Stimulated activated CD8-positive, alpha-beta memory T cell treated with anti-CD3 and anti-CD28 coated beads, Interleukin-12 subunit alpha, Interleukin-12 subunit beta, amount 100 ng/mL, for 1 hour (primary cell): Measurements from ENCODE around the gene TRIP4.
"Not testable (repeated sequence)": the region's sequence is repeated elsewhere in the genome, so short reads cannot be mapped to it uniquely, and the experiment has no call there.

Source experiments
- DNase-seq: peaks from one replicate; pipeline ENCODE4 v3.0.0-alpha.2; 2020; ENCODE audit warnings: low read depth

Gene TRIP4

DNA sequence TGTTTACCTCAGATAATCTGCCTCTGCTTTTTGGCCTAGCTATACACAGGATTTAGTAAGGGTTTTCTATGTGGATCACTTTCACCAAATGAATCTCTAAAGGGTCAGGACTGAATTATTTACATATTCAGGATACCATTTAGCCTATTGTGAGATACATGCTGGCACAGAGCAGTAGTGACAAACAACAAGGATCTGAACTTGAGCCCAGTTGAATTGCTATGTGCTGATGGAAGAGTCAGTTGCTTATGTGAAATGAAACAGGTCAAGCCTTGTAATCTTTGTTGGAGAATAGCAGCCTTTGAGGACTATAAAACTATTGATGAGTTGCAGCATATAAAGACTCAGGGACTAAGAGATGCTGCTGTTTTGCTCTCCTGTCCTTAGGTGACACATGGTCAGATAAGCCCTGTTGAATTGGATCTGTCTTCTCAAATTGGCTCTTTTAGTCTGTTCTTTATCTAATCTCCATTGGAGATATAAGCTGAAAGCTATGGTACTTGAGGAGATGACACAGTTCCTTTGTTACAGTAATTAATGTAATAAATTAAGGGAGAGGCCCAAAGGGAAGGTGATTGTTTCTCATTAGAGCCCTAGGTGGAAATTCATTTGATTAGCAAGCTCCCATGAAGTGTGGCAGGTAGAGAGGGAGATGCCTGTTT is 103.1 kb downstream of the TRIP4 start:
- DNase-seq, result no peak

DNA sequence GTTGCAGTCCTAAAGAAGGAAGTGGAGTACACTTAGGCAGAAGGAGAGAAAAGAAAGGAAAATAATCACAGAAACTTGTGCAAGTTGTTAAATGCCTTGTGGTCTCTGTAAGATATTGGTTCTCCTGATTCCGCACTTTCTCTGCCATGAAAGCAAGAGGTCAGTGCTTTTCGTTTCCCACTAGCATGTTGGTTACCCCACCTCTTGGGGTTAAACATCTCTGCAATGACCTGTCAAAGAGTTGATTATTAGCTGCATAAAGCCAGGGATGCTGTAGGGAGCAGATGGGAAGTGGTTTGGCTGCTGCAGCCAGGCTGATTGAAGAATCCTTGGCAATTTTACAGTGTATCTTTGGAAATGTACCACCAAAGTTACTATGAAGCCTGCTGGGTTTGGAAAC is 106.0 kb downstream of the TRIP4 start:
- no peak for DNase-seq

DNA sequence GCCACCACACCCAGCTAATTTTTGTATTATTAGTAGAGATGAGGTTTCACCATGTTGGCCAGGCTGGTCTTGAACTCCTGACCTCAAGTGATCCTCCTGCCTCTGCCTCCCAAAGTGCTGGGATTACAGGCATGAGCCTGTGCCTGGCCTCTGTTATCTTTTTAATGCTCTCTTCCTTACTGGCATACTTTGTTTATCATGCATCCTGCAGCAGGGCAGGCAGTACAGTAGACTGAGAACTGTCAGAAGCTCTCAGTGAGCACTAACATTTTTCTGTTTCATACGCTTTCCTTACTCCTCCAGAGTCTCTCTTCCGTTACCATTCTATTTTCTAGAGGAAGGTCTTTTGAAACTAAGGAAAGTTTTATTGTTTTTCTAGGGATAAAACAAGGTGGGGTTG is 108.3 kb downstream of the TRIP4 start:
- DNase-seq, result not testable (repeated sequence)

DNA sequence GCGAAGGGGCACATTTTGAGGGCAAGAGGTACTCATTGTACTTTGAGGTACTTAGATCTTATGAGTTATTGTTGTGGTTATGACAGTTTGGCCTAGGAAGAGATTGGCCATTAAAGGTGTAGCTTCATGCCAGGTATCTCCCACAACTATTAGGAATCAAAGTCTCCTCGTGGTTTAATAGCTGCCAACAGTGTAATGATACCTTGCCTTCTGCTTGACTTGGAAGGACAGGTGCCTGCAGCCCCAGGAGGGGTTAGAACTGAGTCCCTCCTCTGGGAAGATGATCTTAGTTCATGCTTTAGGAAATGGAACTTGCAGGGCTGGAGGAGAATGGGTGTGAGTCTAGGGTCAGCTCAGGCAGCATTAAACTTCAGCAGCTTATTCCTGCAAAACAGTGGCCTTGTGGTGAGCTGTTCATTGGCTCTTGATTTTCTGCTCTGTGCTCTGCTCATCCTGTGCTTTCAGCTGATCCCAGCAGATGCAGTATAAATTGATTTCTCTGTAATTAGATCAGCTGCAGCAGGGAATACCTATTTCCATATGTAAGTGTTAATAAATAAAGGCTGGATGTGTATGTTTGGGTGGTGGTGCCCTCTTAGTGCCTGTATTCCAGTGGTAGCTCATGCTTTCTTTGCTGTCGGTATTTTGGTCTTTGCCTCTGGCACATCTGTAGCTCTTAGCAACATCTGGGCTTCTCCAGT is 113.2 kb downstream of the TRIP4 start:
- DNase-seq, result no peak

DNA sequence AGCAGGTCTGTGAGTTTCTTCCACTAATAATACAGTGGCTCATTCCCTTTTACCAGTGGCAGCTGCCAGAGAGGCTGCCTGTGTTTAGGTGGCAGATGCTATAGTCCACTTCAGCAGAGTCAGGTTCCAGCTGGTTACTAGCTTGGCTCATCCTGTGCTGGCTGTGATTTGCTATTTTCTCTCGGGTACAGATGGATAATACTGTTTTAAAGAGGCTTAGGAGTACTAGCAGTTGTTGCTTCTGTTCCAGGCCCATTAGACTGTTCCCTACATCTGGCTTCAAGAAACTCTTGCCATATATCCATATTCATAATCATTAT is 113.7 kb downstream of the TRIP4 start:
- DNase-seq, result no peak

- DNase-seq, result no peak
Measured at GRCh38 chr15:64502151-64502550, 114.5 kb downstream of the TRIP4 start.

- no peak for DNase-seq
Measured at GRCh38 chr15:64502551-64502950, 114.9 kb downstream of the TRIP4 start.

- no peak for DNase-seq
Measured at GRCh38 chr15:64503197-64503596, 115.6 kb downstream of the TRIP4 start.

DNA sequence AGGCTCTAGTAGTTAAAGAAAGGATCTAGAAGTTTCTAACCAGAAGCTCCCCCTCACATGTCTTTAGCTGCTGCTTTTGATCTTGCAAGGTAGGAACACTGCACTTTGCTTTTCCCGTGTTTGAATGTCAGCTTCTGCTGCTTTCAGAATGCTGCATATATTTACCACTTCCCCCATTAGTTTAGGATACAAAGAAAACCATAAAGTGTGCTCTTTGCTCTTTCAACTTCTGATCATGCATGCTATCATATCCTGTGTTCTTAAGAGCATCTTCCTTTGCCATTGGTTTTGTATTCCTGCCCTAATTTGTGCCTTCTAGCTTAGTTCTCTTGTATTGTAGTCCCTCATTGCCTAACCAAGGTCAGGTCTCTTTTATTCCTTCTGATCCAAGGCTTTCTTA is 116.0 kb downstream of the TRIP4 start:
- DNase-seq, result no peak
